ENCODE results near the gene MRPL41.
A peak's percentile ranks its signal among the peaks of the same experiment; 100 is the strongest.

MRPL41 gene

GRCh38 chr9:137551264-137552021 is at the start of gene MRPL41:
Gene MRPL41 (plus strand): TSS chr9:137551879. CDS start chr9:137552082, 203 bp downstream.
- peak; percentile 29 for TF ChIP-seq CTCF (IDR thresholded peaks at IDR 0.05)

- TF ChIP-seq CTCF (IDR thresholded peaks at IDR 0.05), result no peak
Observed at GRCh38 chr9:137502008-137502911, 49.4 kb upstream of the MRPL41 start.

GRCh38 chr9:137504432-137504777 is 47.3 kb upstream of the MRPL41 start:
- TF ChIP-seq CTCF (IDR thresholded peaks at IDR 0.05), result no peak

DNA sequence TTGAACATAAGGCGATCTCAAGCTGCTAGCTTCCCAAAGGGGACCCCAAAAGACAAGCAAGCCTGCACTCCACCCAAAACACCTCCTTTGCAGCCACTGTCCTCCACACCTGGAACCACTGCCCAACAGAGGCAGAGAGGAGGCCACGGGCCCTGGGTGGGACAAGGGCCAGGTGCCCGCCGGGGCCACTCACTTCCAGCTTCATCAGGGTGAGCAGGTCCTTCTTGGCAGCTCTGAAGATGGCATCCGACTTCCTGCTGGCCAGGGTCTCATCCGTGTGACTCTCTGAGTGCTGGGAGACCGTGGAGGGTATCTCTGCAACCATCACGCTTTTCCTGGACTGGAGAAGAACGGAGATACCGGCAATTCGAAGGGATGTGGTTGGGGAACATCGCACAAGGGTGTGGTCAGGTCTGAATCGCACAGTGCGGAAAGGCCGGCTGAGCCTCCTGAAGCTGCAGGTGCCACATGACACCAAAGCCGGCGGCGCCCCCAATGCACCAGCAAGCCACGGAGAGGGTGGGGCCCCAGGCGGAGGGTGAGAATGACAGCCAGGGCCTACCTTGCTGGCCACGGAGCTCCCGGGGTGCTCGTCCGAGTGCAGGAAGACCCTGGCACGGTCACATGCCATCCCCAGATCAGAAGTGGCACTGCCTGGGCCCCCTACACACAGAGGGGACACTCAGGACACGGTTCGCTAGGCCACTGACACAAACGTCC is 46.1 kb upstream of the MRPL41 start:
- no peak for TF ChIP-seq CTCF (IDR thresholded peaks at IDR 0.05)

DNA sequence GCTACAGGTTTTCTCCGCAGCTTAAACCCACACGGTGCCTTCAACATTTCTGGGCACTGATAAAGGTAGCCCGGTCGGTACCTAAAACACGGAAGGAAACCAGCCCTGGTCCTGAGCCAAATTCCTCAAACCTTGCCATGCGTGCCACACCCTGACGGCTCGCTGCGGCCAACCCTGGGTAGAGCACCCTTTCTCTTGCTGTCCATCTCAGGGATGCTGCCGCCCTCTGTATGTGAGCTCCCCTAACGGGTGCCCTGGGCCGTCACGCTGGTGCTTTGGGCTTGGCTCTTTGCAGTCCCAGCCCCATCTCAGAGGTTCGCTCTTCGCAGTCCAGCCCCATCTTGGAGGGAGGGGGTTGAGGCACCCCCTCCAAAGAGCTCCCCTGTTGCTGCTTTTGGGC is 45.4 kb upstream of the MRPL41 start:
- no peak for TF ChIP-seq CTCF (IDR thresholded peaks at IDR 0.05)

GRCh38 chr9:137506702-137507171 is 44.9 kb upstream of the MRPL41 start:
- TF ChIP-seq CTCF (IDR thresholded peaks at IDR 0.05), result no peak

GRCh38 chr9:137509198-137509597 is 42.5 kb upstream of the MRPL41 start:
- TF ChIP-seq CTCF (IDR thresholded peaks at IDR 0.05), result no peak

Data from LNCAP (cell line).